Left ventricle myocardium superior (tissue), 1 donor: ENCODE data around the gene TAF1L. TPM values are rescaled to one million over a fixed set of nuclear protein-coding genes. Genes with fewer than 3 reads are reported as not detected.

Experiments used
- ATAC-seq: fragments of 200-7000 bp; cut with Tn5 transposase; one replicate; pipeline ENCODE4 v1.9.1; 2020; ENCODE audit warnings: mild to moderate bottlenecking, moderate library complexity
- DNase-seq: peaks from one replicate; pipeline ENCODE4 v3.0.0-alpha.2; 2020
- intact Hi-C: fragments of 100-400 bp; cut with micrococcal nuclease; formaldehyde crosslinking; loops from one replicate; pipeline ENCODE4 v1.11.0; 2022
- total RNA-seq: library from RNA; stranded (reverse); fragmentation: NEBNext Ultra II Directional; extraction: Animal tissue kit (Norgen Biotek cat#: 25700); gene quantifications from one replicate; pipeline ENCODE4 v1.2.1, GENCODE V29; 2021
- donor health status: DM: no; HTN: yes; CAD: no; lungs with severe emphysema.

The TAF1L gene
- total RNA-seq, 1 donor from 2014 or later: not detected

DNA sequence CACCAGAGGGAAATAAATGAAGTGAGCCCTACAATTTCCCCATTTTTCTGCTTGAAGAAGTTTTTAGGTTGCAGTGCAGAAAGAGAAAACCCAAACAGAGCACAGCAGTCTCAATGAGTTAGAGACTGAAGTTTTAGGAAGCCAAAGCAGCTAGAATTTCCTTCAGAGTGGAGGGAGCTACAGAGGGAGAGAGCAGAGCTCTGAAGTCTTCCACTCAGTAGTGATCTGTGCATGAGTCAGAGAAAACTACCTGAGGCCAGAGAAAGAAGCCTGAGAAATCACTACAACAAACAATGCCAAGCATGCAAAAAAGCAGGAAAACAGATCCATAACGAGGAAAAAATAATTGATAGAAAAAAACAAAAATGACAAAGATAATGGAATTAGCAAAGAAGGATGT lies 44.6 kb downstream of the TAF1L start:
- intact Hi-C loops: no loop called here
- DNase-seq (no peak), ATAC-seq (no peak)

DNA sequence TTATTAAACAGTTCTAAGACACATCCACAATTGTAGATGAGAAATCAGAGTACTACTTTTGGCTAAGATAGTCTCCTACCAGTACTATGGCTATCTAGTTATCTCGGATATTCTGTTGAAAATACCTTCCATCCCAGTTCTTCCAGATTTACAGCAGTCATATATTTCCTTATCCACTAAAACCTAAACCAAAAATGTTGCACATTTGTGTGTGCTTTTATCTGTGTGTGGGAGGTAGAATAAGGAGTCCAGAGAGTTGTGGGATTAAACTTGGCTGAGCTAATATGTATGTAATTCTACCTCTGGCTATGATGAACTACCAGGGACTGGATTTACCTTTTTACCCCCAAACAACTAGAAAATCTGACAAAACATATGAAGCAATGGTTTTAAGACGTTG lies 45.0 kb downstream of the TAF1L start:
- DNase-seq (no peak), ATAC-seq (no peak)
- intact Hi-C loops: no loop called here

DNA sequence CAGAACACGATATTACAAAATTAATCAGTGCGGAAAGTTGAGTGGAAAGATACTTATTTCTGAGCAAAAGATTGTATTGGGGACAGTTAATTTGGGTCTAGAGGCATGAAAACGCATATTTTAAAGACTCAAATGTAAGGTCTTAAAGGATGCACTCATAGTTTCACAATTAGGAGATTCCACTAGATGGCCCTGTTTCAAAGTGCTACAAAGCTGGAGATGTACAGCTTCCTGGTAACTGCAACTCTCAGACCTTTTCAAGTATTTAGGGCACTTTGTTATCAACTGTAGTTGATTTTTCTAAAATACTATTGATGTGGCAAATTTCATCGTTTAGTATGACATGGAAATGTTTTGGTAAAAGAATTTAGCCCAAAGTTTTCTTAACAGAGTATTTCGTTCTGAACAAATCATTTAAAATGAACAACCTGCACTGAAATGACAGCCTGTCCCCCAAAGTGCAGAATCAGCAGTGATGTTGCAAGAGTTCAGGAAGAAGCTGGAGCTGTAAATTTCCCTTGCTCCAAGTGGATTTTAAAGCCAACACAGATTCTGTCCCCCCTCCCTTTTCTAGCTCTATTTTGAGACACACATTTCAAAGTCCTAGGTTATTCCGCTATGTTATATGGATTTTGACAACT lies 46.3 kb downstream of the TAF1L start:
- intact Hi-C loops: loop anchor here (5.0 kb wide), 1 partner anchor 378 kb away; no protein-coding TSS in a partner anchor
- peak; percentile 52 for ATAC-seq

DNA sequence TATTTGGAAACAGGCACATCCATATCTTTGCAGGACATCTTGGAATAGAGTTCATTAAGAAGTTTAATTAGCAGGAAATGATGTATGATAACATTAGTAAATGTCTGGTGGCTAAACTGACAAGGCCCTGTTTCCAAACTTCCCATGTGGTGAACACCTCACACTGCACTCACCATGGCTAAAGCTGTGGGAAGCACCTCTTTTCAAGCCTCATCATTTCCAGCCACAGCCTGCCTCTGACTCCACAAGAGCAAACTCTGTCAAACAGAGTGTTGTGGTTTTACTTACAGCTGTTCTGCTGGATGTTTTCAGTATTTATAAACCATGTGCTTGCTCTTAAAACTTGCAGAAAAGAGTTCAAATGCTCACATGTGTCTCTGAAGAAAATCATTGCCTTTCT lies 47.6 kb downstream of the TAF1L start:
- intact Hi-C loops: loop anchor here (5.0 kb wide), 1 partner anchor 379 kb away; no protein-coding TSS in a partner anchor
- ATAC-seq (no peak), DNase-seq (no peak)

More for the DNA sequence above, 46.3 kb downstream of the TAF1L start:
- no peak for DNase-seq

DNA sequence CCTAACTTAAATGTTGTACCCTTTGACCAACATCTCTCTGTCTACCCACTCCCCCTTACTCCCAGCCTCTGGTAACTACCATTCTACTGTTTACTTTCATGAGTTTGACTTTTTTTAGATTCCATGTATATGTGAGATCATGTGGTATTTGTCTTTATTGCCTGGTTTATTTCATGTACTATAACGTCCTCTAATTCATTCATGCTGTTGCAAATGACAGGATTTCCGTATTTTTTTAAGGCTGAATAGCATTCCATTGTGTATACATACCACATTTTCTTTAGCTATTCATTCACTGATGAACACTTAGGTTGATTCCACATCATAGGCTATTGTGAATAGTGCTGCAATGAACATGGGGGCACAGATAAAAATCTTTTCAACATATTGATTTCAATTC lies 50.7 kb downstream of the TAF1L start:
- intact Hi-C loops: loop anchor here (5.0 kb wide), 2 partner anchors 207 to 383 kb away; no protein-coding TSS in a partner anchor
- ATAC-seq: no peak
- no peak for DNase-seq

DNA sequence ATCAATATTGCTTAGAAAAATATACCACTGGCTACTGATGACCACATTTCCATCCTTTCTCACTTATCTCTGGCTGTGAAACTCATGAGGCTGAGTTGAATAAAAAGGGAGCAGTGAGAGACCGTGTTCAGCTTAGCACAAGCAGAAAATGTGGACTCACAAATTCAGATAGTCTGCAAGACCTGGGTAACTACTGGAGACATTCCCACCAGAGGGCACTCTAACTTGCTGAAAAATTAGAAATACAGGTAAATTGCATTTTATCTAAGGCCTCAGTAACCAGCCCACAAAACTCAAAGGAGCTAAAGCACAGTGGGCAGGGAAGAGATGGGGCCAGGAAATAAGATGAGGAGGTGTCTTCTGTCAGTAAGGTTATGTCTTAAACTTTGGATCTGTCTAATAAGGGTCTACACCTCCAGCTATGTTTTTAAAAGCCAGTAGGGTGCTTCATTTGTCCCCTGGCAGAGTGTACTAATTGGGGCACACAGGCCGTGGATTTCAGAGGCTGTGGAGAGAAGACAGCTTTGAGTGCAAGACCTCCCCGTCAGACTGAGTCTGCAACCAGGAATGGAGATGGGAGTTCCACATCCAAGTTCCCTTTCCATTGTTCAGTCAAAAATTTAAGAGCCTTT lies 53.8 kb downstream of the TAF1L start:
- ATAC-seq (no peak), DNase-seq (no peak)
- intact Hi-C loops: loop anchor here (5.0 kb wide), 1 partner anchor 204 kb away; no protein-coding TSS in a partner anchor

DNA sequence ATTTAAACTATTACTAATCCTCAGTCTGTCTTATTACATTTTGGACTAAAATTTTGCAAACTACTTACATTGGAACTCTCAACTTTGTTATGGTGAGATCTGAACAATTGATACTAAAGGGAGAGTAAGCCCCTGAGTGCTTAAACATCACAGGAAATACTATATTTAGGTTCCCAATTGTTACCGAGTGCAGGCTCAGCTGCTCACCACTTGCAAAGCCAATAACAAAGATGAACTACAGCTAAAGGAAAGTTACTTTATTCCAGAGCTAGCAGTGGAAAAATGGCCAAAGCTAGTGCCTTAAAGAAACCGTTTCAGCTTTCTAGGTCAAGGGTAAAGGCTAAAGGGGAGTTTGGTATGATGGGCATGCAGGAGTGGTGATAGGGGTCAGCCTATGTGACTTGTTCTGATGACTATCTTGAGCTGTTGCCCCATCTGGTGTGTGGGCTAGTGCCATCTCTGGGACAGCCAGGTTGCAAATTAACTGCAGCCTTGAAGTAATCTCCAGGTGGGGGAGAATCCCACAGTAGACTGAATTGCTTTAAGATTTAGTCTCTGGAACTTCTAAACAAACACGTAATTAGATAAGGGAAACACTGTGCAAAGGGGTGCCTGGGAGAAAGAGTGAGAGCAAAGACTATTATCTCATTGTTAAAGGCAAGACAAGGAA lies 54.7 kb downstream of the TAF1L start:
- DNase-seq: no peak
- intact Hi-C loops: loop anchor here (5.0 kb wide), 1 partner anchor 203 kb away; no protein-coding TSS in a partner anchor
- ATAC-seq: no peak

DNA sequence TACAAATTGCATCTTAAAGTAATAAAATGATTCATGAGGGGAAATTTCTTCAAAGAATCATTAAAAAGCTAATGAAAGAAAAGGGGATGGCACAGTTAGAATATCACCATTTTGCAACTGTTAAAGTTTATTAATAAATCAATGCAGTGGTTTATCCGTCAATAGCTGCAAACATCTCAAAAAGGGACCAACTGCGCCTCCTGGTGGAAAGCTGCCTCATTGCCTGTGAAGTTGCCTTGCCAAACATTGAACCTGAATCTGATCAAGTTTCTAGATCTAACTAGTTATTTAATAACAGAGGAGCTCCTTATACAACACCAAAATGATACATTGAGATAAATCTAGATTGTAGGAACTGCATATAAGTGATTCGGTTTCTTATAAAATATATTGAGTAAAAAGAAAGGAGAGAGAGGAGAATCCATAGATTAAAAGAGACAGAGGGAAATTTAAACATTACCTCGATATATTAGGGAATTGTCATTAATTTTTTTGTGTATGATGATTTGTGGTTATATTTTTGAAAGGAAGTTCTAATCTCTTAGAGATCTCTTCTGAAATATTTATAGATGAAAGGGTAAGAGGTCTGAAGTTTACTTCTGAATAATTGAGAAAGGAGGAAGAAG lies 55.6 kb downstream of the TAF1L start:
- DNase-seq (peak; percentile 78), ATAC-seq (no peak)
- intact Hi-C loops: loop anchor here (5.0 kb wide), 1 partner anchor 203 kb away; no protein-coding TSS in a partner anchor

Other genes starting within 250 kb of the TAF1L start
- 4.5 TPM for gene RIGI, start 109.5 kb downstream of the TAF1L start, total RNA-seq
- gene SMIM27, start 83.3 kb downstream of the TAF1L start, total RNA-seq: 19.1 TPM
- gene TOPORS, start 83.1 kb downstream of the TAF1L start, total RNA-seq: 9.4 TPM
- gene NDUFB6, start 62.5 kb downstream of the TAF1L start, total RNA-seq: 180 TPM
- gene TMEM215, start 147.9 kb upstream of the TAF1L start, total RNA-seq: not detected